ENCODE results near the gene PHOX2A.
"Not testable (repeated sequence)": the region's sequence is repeated elsewhere in the genome, so short reads cannot be mapped to it uniquely, and the experiment has no call there.

PHOX2A gene

DNA sequence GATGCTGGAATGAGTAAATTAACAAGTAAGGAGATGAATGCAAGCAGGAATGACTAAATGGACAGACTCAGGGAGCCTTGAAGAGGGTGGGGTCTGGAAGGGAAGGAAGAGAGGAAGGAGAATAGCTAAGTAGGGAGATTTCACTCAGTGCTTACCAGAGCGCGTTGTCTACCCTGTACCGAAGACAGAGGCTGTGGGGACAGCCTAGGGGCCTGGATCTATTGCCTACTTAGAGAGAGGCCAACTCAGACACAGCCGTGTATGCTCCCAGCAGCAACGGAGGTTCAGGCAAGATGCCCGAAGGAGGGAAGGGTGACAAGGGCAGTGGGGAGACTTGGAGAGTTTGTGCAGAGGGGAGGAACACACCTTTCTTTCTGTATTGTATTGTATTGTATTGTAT lies 27.3 kb downstream of the PHOX2A start, which contains the start of gene FOLR2:
TSS of gene FOLR2 (plus strand) at position 157 of the 400 bp plus-strand sequence. CDS start 1,791 bp downstream, outside the sequence.
- H3K27me3 ChIP-seq (ENCODE audit: control insufficient read depth in 1 of 2, insufficient read depth in 2 of 2, low read length in 2 of 2) = no peaks in the 10 kb centered on the region
- no peaks in the 10 kb centered on the region for H3K36me3 ChIP-seq (ENCODE audit: insufficient read depth, low read length)
- no peaks in the 10 kb centered on the region for H3K4me1 ChIP-seq (ENCODE audit: insufficient read depth, low read length)
- no peaks in the 10 kb centered on the region for H3K9me3 ChIP-seq (ENCODE audit: low read length)
- H3K4me3 ChIP-seq (ENCODE audit: low read depth in 1 of 2, low read length in 2 of 2) = no peak within 1 kb of the TSS
- no peak within 1 kb of the TSS for H3K9ac ChIP-seq (ENCODE audit: low read length)
- no peak within 1 kb of the TSS for H3K27ac ChIP-seq (ENCODE audit: low read depth, low read length)

DNA sequence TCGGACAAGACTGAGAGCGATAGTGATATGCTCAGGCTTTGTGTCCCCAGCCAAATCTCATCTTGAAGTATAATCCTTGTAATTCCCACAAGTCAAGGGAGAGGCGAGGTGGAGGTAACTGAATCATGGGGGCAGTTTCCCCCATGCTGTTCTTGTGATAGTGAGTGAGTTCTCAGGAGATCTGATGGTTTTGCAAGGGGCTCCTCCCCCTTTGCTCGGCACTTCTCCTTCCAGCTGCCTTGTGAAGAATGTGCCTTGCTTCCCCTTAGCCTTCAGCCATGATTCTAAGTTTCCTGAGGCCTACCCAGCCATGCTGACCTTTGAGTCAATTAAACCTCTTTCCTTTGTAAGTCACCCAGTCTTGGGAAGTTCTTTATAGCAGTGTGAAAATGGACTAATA lies 34.9 kb downstream of the PHOX2A start:
- Histone ChIP-seq H3K36me3 (ENCODE audit: insufficient read depth, low read length) (no peaks in the 10 kb centered on the region), H3K27me3 (ENCODE audit: control insufficient read depth in 1 of 2, insufficient read depth in 2 of 2, low read length in 2 of 2) (no peaks in the 10 kb centered on the region), H3K4me1 (ENCODE audit: insufficient read depth, low read length) (no peaks in the 10 kb centered on the region), H3K9ac (ENCODE audit: low read length) (no peak overlapping the region), H3K27ac (ENCODE audit: low read depth, low read length) (no peak overlapping the region), H3K9me3 (ENCODE audit: low read length) (no peaks in the 10 kb centered on the region), H3K4me3 (ENCODE audit: low read depth in 1 of 2, low read length in 2 of 2) (no peak overlapping the region)

DNA sequence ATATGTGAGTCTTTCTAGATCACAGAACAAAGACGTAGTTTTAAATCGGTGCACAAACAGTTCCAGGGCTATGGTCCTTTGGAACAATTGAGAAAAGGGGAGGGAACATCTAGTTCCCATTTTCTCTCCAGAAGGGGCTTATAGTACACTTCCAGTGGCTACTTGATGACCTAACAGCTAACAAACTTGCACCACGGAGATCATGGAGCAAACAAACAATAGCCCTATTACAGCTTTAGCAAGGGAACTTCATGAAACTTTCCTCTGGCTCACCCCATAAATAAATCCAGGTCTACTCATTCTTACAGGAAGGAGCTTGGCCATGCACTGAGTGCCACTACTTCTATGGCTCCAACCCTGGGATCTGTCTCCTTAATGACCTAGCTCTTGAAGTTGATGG lies 35.7 kb downstream of the PHOX2A start:
- H3K27me3 ChIP-seq (ENCODE audit: control insufficient read depth in 1 of 2, insufficient read depth in 2 of 2, low read length in 2 of 2) = no peaks in the 10 kb centered on the region
- no peak overlapping the region for H3K27ac ChIP-seq (ENCODE audit: low read depth, low read length)
- H3K9me3 ChIP-seq (ENCODE audit: low read length) = no peaks in the 10 kb centered on the region

DNA sequence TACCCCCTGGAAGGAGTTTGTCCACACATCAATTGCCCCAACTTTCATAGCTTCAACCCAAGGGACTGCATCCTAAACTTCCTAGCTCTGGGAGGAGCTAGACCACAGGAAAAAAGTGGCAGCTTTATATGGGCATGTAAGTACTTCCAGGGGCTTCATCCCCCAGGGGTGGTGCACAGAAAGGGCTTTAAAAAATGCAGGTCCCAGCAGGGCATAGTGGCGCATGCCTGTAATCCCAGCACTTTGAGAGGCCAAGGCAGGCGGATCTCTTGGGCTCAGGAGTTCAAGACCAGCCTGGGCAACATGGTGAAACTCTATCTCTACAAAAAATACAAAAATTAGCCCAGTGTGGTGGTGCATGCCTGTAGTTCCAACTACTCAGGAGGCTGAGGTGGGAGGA lies 37.2 kb downstream of the PHOX2A start:
- not testable (repeated sequence) for H3K27me3 ChIP-seq (ENCODE audit: control insufficient read depth in 1 of 2, insufficient read depth in 2 of 2, low read length in 2 of 2); H3K9me3 ChIP-seq (ENCODE audit: low read length); H3K4me1 ChIP-seq (ENCODE audit: insufficient read depth, low read length); H3K9ac ChIP-seq (ENCODE audit: low read length); H3K4me3 ChIP-seq (ENCODE audit: low read depth in 1 of 2, low read length in 2 of 2); H3K27ac ChIP-seq (ENCODE audit: low read depth, low read length); H3K36me3 ChIP-seq (ENCODE audit: insufficient read depth, low read length)

More for the DNA sequence above, 35.7 kb downstream of the PHOX2A start:
- no peaks in the 10 kb centered on the region for H3K4me1 ChIP-seq (ENCODE audit: insufficient read depth, low read length)
- no peaks in the 10 kb centered on the region for H3K36me3 ChIP-seq (ENCODE audit: insufficient read depth, low read length)
- H3K9ac ChIP-seq (ENCODE audit: low read length) = no peak overlapping the region
- no peak overlapping the region for H3K4me3 ChIP-seq (ENCODE audit: low read depth in 1 of 2, low read length in 2 of 2)

DNA sequence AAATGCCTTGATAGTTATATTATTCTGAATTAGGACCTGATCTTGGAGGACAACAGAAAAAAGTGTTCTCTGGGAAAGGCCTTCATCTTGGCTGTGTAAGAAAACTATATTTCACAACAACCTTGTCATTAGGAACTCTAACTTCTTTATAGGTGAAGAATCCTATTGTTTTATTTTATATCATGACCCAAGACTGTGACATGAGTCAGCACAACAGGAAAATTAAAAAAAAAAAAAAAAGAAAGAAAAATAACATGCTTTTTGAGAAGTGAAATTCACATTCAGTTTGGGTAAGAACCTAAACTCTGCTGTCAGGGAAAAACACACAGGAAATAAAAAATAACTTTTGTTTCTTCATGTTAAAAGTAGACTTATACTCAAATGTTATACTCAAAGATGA lies 39.1 kb downstream of the PHOX2A start:
- Histone ChIP-seq H3K4me1 (ENCODE audit: insufficient read depth, low read length) (no peaks in the 10 kb centered on the region), H3K36me3 (ENCODE audit: insufficient read depth, low read length) (no peaks in the 10 kb centered on the region), H3K4me3 (ENCODE audit: low read depth in 1 of 2, low read length in 2 of 2) (no peak overlapping the region), H3K9me3 (ENCODE audit: low read length) (no peaks in the 10 kb centered on the region), H3K27ac (ENCODE audit: low read depth, low read length) (no peak overlapping the region), H3K27me3 (ENCODE audit: control insufficient read depth in 1 of 2, insufficient read depth in 2 of 2, low read length in 2 of 2) (no peaks in the 10 kb centered on the region), H3K9ac (ENCODE audit: low read length) (no peak overlapping the region)

DNA sequence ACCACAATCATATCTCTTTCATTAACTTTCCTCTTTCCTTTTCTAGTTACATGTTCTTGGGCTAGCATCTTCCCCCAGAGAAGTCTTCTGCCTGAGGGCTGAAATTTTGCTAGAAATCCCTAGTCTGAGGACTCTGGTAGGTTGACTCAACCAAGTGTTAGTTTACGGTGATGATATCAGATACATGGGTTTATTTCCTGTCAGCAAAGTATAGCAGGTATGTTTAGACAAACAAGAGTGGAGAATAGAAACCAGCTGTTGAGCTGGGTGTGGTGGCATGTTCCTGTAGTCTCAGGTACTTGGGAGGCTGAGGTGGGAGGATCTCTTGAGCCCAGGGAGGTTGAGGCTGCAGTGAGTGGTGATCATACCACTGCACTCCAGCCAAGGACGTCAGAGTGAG lies 40.8 kb downstream of the PHOX2A start:
- Histone ChIP-seq H3K4me3 (ENCODE audit: low read depth in 1 of 2, low read length in 2 of 2) (no peak overlapping the region), H3K9ac (ENCODE audit: low read length) (no peak overlapping the region), H3K27me3 (ENCODE audit: control insufficient read depth in 1 of 2, insufficient read depth in 2 of 2, low read length in 2 of 2) (no peaks in the 10 kb centered on the region), H3K4me1 (ENCODE audit: insufficient read depth, low read length) (no peaks in the 10 kb centered on the region), H3K9me3 (ENCODE audit: low read length) (no peaks in the 10 kb centered on the region), H3K27ac (ENCODE audit: low read depth, low read length) (no peak overlapping the region), H3K36me3 (ENCODE audit: insufficient read depth, low read length) (no peaks in the 10 kb centered on the region)

DNA sequence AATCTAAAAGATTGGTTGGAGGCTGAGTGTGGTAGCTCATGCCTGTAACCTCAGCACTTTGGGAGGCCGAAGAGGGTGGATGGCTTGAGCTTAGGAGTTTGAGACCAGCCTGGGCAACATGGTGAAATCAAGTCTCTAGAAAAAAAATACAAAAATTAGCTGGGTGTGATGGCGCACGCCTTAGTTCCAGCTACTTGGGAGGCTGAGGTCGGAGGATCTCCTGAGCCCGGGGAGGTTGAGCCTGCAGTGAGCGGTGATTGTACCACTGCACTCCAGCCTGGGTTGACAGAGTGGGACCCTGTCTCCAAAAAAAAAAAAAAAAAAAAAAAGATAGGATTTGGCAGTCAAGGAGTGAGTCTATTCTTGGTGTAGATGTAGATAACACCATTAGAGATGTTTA lies 41.4 kb downstream of the PHOX2A start:
- H3K9me3 ChIP-seq (ENCODE audit: low read length) = no peaks in the 10 kb centered on the region
- H3K4me1 ChIP-seq (ENCODE audit: insufficient read depth, low read length) = no peaks in the 10 kb centered on the region
- no peaks in the 10 kb centered on the region for H3K27me3 ChIP-seq (ENCODE audit: control insufficient read depth in 1 of 2, insufficient read depth in 2 of 2, low read length in 2 of 2)
- H3K9ac ChIP-seq (ENCODE audit: low read length) = no peak overlapping the region
- no peaks in the 10 kb centered on the region for H3K36me3 ChIP-seq (ENCODE audit: insufficient read depth, low read length)
- H3K27ac ChIP-seq (ENCODE audit: low read depth, low read length) = no peak overlapping the region
- no peak overlapping the region for H3K4me3 ChIP-seq (ENCODE audit: low read depth in 1 of 2, low read length in 2 of 2)

DNA sequence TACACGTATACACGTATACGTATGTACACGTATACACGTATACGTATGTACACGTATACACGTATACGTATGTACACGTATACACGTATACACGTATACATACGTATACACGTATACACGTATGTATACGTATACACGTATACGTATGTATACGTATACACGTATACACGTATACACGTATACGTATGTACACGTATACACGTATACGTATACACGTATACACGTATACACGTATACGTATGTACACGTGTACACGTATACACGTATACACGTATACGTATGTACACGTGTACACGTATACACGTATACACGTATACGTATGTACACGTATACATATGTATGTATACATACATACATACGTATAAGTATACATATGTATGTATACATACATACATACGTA lies 42.5 kb downstream of the PHOX2A start:
- not testable (repeated sequence) for H3K9ac ChIP-seq (ENCODE audit: low read length); H3K27me3 ChIP-seq (ENCODE audit: control insufficient read depth in 1 of 2, insufficient read depth in 2 of 2, low read length in 2 of 2); H3K9me3 ChIP-seq (ENCODE audit: low read length); H3K36me3 ChIP-seq (ENCODE audit: insufficient read depth, low read length); H3K4me3 ChIP-seq (ENCODE audit: low read depth in 1 of 2, low read length in 2 of 2); H3K27ac ChIP-seq (ENCODE audit: low read depth, low read length); H3K4me1 ChIP-seq (ENCODE audit: insufficient read depth, low read length)

DNA sequence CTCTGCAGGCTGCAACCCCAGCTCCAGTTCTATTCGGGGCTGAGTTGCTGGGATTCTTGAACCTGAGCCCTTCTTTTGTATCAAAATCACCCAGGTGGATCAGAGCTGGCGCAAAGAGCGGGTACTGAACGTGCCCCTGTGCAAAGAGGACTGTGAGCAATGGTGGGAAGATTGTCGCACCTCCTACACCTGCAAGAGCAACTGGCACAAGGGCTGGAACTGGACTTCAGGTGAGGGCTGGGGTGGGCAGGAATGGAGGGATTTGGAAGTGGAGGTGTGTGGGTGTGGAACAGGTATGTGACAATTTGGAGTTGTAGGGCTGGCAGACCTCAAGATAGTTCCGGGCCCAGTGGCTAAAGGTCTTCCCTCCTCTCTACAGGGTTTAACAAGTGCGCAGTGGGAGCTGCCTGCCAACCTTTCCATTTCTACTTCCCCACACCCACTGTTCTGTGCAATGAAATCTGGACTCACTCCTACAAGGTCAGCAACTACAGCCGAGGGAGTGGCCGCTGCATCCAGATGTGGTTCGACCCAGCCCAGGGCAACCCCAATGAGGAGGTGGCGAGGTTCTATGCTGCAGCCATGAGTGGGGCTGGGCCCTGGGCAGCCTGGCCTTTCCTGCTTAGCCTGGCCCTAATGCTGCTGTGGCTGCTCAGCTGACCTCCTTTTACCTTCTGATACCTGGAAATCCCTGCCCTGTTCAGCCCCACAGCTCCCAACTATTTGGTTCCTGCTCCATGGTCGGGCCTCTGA lies 48.3 kb downstream of the PHOX2A start:
- Histone ChIP-seq H3K4me1 (ENCODE audit: insufficient read depth, low read length) (no peaks in the 10 kb centered on the region), H3K4me3 (ENCODE audit: low read depth in 1 of 2, low read length in 2 of 2) (no peak overlapping the region), H3K27ac (ENCODE audit: low read depth, low read length) (no peak overlapping the region), H3K27me3 (ENCODE audit: control insufficient read depth in 1 of 2, insufficient read depth in 2 of 2, low read length in 2 of 2) (no peaks in the 10 kb centered on the region), H3K9ac (ENCODE audit: low read length) (no peak overlapping the region), H3K9me3 (ENCODE audit: low read length) (no peaks in the 10 kb centered on the region), H3K36me3 (ENCODE audit: insufficient read depth, low read length) (no peaks in the 10 kb centered on the region)

DNA sequence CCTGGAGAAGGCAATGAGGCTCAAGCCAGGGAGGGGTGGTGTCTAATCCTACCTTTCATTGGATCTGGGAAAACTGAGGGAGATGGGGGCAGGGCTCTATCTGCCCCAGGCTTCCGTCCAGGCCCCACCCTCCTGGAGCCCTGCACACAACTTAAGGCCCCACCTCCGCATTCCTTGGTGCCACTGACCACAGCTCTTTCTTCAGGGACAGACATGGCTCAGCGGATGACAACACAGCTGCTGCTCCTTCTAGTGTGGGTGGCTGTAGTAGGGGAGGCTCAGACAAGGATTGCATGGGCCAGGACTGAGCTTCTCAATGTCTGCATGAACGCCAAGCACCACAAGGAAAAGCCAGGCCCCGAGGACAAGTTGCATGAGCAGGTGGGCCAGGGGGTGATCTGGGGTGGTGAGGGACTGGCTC lies 52.0 kb downstream of the PHOX2A start, which contains the start of gene FOLR1:
TSS of gene FOLR1 (plus strand) at position 180 of the 421 bp plus-strand sequence. CDS start at position 214, 34 bp downstream.
- Histone ChIP-seq H3K4me1 (ENCODE audit: insufficient read depth, low read length) (peaks cover 4% of the 10 kb centered on the region), H3K9ac (ENCODE audit: low read length) (no peak within 1 kb of the TSS), H3K4me3 (ENCODE audit: low read depth in 1 of 2, low read length in 2 of 2) (no peak within 1 kb of the TSS), H3K36me3 (ENCODE audit: insufficient read depth, low read length) (no peaks in the 10 kb centered on the region), H3K27me3 (ENCODE audit: control insufficient read depth in 1 of 2, insufficient read depth in 2 of 2, low read length in 2 of 2) (no peaks in the 10 kb centered on the region), H3K27ac (ENCODE audit: low read depth, low read length) (no peak within 1 kb of the TSS), H3K9me3 (ENCODE audit: low read length) (no peaks in the 10 kb centered on the region)

DNA sequence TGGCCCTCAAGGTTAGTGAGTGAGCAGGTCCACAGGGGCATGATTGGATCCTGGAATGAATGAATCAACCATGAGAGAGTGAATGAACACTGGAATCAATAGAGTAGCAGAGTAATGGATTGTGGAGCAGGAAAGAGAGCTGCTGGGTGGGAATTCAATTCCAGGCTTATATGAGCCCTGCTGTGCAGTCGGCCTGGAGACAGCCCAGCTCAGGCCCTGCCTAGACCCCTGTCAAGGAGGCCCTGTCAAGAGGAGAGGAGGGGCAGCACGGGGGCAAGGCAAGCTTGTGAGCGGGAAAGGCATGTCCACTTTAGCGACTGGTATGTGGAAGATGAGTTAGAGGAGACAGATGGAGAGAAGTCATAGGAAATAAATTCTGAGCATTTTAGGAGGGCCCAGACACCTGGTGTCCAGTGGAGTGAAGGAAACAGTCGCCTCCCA lies 53.3 kb downstream of the PHOX2A start:
- Histone ChIP-seq H3K4me1 (ENCODE audit: insufficient read depth, low read length) (peaks cover 4% of the 10 kb centered on the region), H3K9ac (ENCODE audit: low read length) (no peak overlapping the region), H3K9me3 (ENCODE audit: low read length) (no peaks in the 10 kb centered on the region), H3K36me3 (ENCODE audit: insufficient read depth, low read length) (no peaks in the 10 kb centered on the region), H3K27ac (ENCODE audit: low read depth, low read length) (no peak overlapping the region), H3K27me3 (ENCODE audit: control insufficient read depth in 1 of 2, insufficient read depth in 2 of 2, low read length in 2 of 2) (no peaks in the 10 kb centered on the region), H3K4me3 (ENCODE audit: low read depth in 1 of 2, low read length in 2 of 2) (no peak overlapping the region)

Data from muscle layer of colon (tissue), 2 donors.